Fibroblast of lung (primary cell): ENCODE measurements around the gene ZNHIT6. TPM values are rescaled to one million over a fixed set of nuclear protein-coding genes. Genes with fewer than 3 reads are reported as not detected.

Experiments
- DNase-seq, 2 donors: peaks; one replicate each; pipeline versions ENCODE4 v3.0.0 to v3.0.0-alpha.2; 2010; ENCODE audit warnings: low read depth in 2 of 2
- H2AFZ ChIP-seq: 2 replicates; pipeline ENCODE4 v1.5.1; 2012; ENCODE audit warnings: low read length, control low read depth, inconsistent platforms
- H3K27ac ChIP-seq: 2 replicates; pipeline ENCODE4 v1.5.1; 2011; ENCODE audit warnings: low read length, control low read depth; ENCODE audit not compliant: insufficient read depth
- H3K27me3 ChIP-seq: 2 replicates; pipeline ENCODE4 v1.5.1; 2011; ENCODE audit warnings: mild to moderate bottlenecking, low read length; ENCODE audit not compliant: control insufficient read depth, insufficient read depth
- H3K36me3 ChIP-seq: 2 replicates; pipeline ENCODE4 v1.5.1; 2011; ENCODE audit warnings: low read length; ENCODE audit not compliant: control insufficient read depth, insufficient read depth
- H3K4me1 ChIP-seq: 2 replicates; pipeline ENCODE4 v1.5.1; 2011; ENCODE audit warnings: low read length; ENCODE audit not compliant: control insufficient read depth, insufficient read depth; ENCODE audit errors: extremely low read depth
- H3K4me2 ChIP-seq: 2 replicates; pipeline ENCODE4 v1.5.1; 2011; ENCODE audit warnings: low read length, control low read depth; ENCODE audit not compliant: insufficient read depth; ENCODE audit errors: extremely low read depth
- H3K4me3 ChIP-seq, 4 experiments: fragments of 200-600 bp in 1 of 4; sonication (generic) in 1 of 4; replicated peaks in 1 of 4; 2 replicates each; pipeline ENCODE4 v1.5.1; 2011 to 2016; ENCODE audit warnings: low read length in 4 of 4, low read depth in 3 of 4, mild to moderate bottlenecking in 3 of 4, control low read depth in 2 of 4, inconsistent platforms in 1 of 4, mixed read lengths in 1 of 4; ENCODE audit not compliant: insufficient read depth in 1 of 4; ENCODE audit errors: control extremely low read depth in 1 of 4
- H3K79me2 ChIP-seq: 2 replicates; pipeline ENCODE4 v1.5.1; 2012; ENCODE audit warnings: mild to moderate bottlenecking, low read length, inconsistent platforms; ENCODE audit not compliant: control insufficient read depth, insufficient read depth
- H3K9ac ChIP-seq: 2 replicates; pipeline ENCODE4 v1.5.1; 2011; ENCODE audit warnings: mild to moderate bottlenecking, low read length, control low read depth; ENCODE audit not compliant: insufficient read depth
- H3K9me3 ChIP-seq: 2 replicates; pipeline ENCODE4 v1.5.1; 2012; ENCODE audit warnings: low read depth, low read length; ENCODE audit not compliant: control insufficient read depth, insufficient read depth
- H4K20me1 ChIP-seq: 2 replicates; pipeline ENCODE4 v1.5.1; 2011; ENCODE audit warnings: low read length; ENCODE audit not compliant: control insufficient read depth, insufficient read depth; ENCODE audit errors: extremely low read depth
- CTCF ChIP-seq, 2 donors: IDR thresholded peaks in 1 of 2; conservative IDR thresholded peaks in 1 of 2; 1 replicate in 1 of 2; 2 replicates in 1 of 2; pipeline ENCODE4 v1.5.1; 2011 to 2012; ENCODE audit warnings: low read length in 2 of 2, control low read depth in 1 of 2, inconsistent platforms in 1 of 2, low read depth in 1 of 2, mild to moderate bottlenecking in 1 of 2
- EZH2 ChIP-seq: IDR thresholded peaks from 2 replicates; pipeline ENCODE4 v1.5.1; 2012; ENCODE audit warnings: low read length, control low read depth, mild to moderate bottlenecking; ENCODE audit errors: missing control alignments
- polyA plus RNA-seq, 2 donors: library from polyadenylated mRNA; depleted of rRNA in 1 of 2; stranded (reverse) in 1 of 2; unstranded in 1 of 2; fragments of >200 nt; gene quantifications; 2 replicates each; pipeline ENCODE4 v1.2.1, GENCODE V29; 2011 to 2012; ENCODE audit warnings: missing spikeins in 1 of 2
- total RNA-seq: library from RNA; depleted of rRNA; stranded (reverse); fragments of >200 nt; gene quantifications from 2 replicates; pipeline ENCODE4 v1.2.1, GENCODE V29; 2014

The ZNHIT6 gene
- total and polyA plus RNA-seq, 2 donors (not counting 1 experiment from before 2014, with no cell fraction given), result 14.3 to 15.5 TPM

DNA sequence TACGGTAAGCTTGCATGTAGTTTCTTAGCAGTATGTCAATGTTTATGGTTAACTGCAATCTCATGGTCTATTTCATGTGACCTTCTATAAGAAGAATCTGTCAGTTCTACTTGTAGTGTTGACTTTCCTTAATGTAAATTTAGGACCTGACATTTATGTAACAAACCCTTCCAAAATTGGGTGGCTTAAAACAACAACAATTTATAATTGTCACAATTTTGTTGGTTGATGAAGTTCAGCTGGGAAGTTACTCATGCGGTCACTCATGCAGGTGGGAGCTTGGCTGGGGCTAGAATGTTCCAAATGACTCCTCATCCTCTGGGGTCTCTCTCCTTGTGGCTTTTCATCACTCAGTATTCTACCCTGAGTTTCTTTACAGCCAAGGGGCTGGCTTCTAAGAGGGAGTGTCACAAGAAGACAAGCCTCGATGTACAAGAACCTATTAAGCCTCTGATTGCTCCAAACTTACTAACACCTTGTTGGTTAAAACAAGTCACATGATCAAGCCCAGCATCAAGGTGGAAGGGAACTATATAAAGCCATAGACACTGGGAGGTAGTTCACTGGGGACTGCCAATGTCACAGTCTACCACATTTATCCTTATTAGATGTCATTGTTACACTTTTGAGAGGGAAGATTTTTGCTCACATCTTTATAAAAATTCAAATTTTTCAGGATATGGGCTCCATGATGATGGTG lies 103.8 kb downstream of the ZNHIT6 start:
- H3K4me1 ChIP-seq, result peaks cover 27% of the 10 kb centered on the region
- no peak for DNase-seq
- H3K27ac ChIP-seq, result no peak overlapping the region
- H2AFZ ChIP-seq, result no peak overlapping the region
- H3K4me3 ChIP-seq, result no peak overlapping the region
- no peaks in the 10 kb centered on the region for H4K20me1 ChIP-seq
- H3K9ac ChIP-seq, result no peak overlapping the region
- H3K4me2 ChIP-seq, result no peak overlapping the region
- no peaks in the 10 kb centered on the region for H3K9me3 ChIP-seq
- no peaks in the 10 kb centered on the region for H3K36me3 ChIP-seq
- no peaks in the 10 kb centered on the region for H3K79me2 ChIP-seq
- TF ChIP-seq CTCF (conservative IDR thresholded peaks at IDR 0.05 in 1 of 2, IDR thresholded peaks at IDR 0.05 in 1 of 2; ENCODE audit: low read depth in 1 of 2, low read length in 2 of 2) (no peak), EZH2 (no peak)
- H3K27me3 ChIP-seq, result no peaks in the 10 kb centered on the region

DNA sequence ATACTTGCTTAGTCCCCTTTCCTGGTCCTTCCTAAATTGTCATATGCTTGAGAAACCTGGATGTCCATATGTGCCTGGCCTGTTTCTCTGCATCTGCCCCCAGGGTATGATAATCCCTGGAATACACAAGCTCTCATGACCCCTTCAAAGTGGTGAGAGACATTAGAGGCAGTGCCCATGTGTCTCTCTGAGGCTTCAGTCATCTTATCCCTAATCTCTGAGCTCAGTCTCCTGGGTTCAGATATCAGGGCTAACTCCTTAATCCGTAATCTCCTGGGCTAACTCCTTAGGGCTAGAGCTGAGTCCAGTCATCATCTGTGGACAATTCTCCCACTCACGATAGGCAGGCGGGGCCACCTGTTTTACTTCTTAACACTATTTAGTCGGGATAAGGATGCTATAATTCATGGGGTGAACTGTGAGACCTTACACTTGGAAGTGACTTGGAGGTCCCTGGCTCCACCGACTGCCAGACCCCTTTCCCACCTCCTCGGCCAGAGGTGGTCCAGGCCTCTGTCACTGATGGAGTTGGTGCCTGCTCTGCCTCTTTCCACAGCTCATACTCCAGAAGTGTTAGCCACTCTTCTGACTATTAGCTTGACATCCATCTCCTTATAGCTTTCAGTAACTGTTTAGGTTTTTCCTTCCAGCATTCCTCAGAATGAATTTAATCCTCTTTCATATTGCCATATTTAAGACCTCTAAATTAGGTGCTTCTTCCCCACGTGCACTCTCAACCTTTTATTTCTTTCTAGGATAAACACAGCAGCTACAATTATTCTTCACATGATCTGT lies 105.0 kb downstream of the ZNHIT6 start:
- DNase-seq, result no peak
- Histone ChIP-seq H2AFZ (no peak overlapping the region), H3K4me3 (no peak overlapping the region), H3K27me3 (no peaks in the 10 kb centered on the region), H3K4me2 (no peak overlapping the region), H3K79me2 (no peaks in the 10 kb centered on the region), H3K27ac (no peak overlapping the region), H3K4me1 (peaks cover 20% of the 10 kb centered on the region), H3K9ac (no peak overlapping the region), H3K9me3 (no peaks in the 10 kb centered on the region), H4K20me1 (no peaks in the 10 kb centered on the region), H3K36me3 (no peaks in the 10 kb centered on the region)
- no peak for TF ChIP-seq EZH2
- no peak for TF ChIP-seq CTCF (conservative IDR thresholded peaks at IDR 0.05 in 1 of 2, IDR thresholded peaks at IDR 0.05 in 1 of 2; ENCODE audit: low read depth in 1 of 2, low read length in 2 of 2)

DNA sequence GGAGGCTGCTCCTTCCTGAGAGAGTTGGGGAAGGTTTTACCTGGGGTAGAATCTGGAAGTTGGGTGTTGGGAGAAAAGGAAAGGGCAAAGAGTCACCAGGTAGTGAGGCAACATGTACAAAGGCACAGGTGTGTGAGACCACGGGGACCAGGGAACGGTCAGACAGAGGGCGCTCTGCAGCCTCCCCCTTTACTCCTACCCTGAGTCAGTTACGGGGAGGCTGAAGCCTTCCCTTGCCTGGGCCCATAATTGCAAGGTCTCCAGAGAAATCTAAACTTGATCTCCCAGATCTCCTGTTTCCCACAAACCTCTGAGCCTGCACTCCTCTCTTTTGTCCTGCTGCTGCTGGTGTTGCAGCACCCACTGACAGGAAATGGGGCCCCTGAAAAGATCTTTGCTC lies 105.7 kb downstream of the ZNHIT6 start:
- peaks cover 13% of the 10 kb centered on the region for H3K4me1 ChIP-seq
- no peaks in the 10 kb centered on the region for H3K9me3 ChIP-seq
- H3K4me2 ChIP-seq, result no peak overlapping the region
- DNase-seq, result no peak
- H3K4me3 ChIP-seq, result no peak overlapping the region
- H3K27me3 ChIP-seq, result no peaks in the 10 kb centered on the region
- H3K36me3 ChIP-seq, result no peaks in the 10 kb centered on the region
- TF ChIP-seq EZH2, result no peak
- no peak for TF ChIP-seq CTCF (conservative IDR thresholded peaks at IDR 0.05 in 1 of 2, IDR thresholded peaks at IDR 0.05 in 1 of 2; ENCODE audit: low read depth in 1 of 2, low read length in 2 of 2)
- H4K20me1 ChIP-seq, result no peaks in the 10 kb centered on the region
- no peak overlapping the region for H3K9ac ChIP-seq
- no peaks in the 10 kb centered on the region for H3K79me2 ChIP-seq
- no peak overlapping the region for H2AFZ ChIP-seq
- no peak overlapping the region for H3K27ac ChIP-seq
